ENCODE measurements around the gene MTO1. TPM values are rescaled to one million over a fixed set of nuclear protein-coding genes. Genes with fewer than 3 reads are reported as not detected.

Gene MTO1
- 100 to 1,000 TPM in 1 of 4 donors, 10 to 100 TPM in 3; 29.2 to 115 (median 43.0) TPM for total RNA-seq

GRCh38 chr6:73461537-73462350, at the start of gene MTO1:
Gene MTO1, plus strand, starts transcription at chr6:73461737. Its CDS starts 118 bp downstream, at chr6:73461855.
- Histone ChIP-seq H3K36me3 (peaks cover 0 to 17% (median 0%) of the 10 kb centered on the region in 3 donors), H3K27me3 (no peaks in the 10 kb centered on the region), H3K9me3 (no peaks in the 10 kb centered on the region), H3K4me1 (peaks cover 0 to 12% (median 7%) of the 10 kb centered on the region in 4 donors), H3K27ac (peak within 1 kb of the TSS; percentile 89 to 97 (median 94)), H3K4me3 (peak within 1 kb of the TSS; percentile 68 to 95 (median 84))
- DNase-seq, result peak; percentile 90 to 96 (median 91)
- peak; percentile 53 to 70 for TF ChIP-seq POLR2A (IDR thresholded peaks at IDR 0.05)
- no peak for TF ChIP-seq CTCF (IDR thresholded peaks at IDR 0.05)

- Histone ChIP-seq H3K27ac (no peak overlapping the region), H3K4me3 (no peak overlapping the region), H3K36me3 (no peaks in the 10 kb centered on the region), H3K4me1 (no peaks in the 10 kb centered on the region), H3K27me3 (no peaks in the 10 kb centered on the region), H3K9me3 (no peaks in the 10 kb centered on the region)
- DNase-seq, result no peak
- no peak for TF ChIP-seq CTCF (IDR thresholded peaks at IDR 0.05)
These were observed 48.4 kb upstream of the MTO1 start for GRCh38 chr6:73413102-73413501.

GRCh38 chr6:73418081-73418741, 43.3 kb upstream of the MTO1 start:
- DNase-seq, result no peak
- Histone ChIP-seq H3K27ac (no peak overlapping the region), H3K36me3 (no peaks in the 10 kb centered on the region), H3K9me3 (no peaks in the 10 kb centered on the region), H3K27me3 (no peaks in the 10 kb centered on the region), H3K4me3 (no peak overlapping the region), H3K4me1 (no peaks in the 10 kb centered on the region)
- TF ChIP-seq POLR2A (IDR thresholded peaks at IDR 0.05) (no peak), CTCF (IDR thresholded peaks at IDR 0.05) (no peak)

- DNase-seq, result no peak
- no peaks in the 10 kb centered on the region for H3K9me3 ChIP-seq
- no peak overlapping the region for H3K4me3 ChIP-seq
- H3K36me3 ChIP-seq, result peaks cover 0 to 4% (median 0%) of the 10 kb centered on the region in 3 donors
- H3K27ac ChIP-seq, result peak overlapping the region in 1 of 4 donors; percentile 58
- no peaks in the 10 kb centered on the region for H3K4me1 ChIP-seq
- H3K27me3 ChIP-seq, result no peaks in the 10 kb centered on the region
- TF ChIP-seq CTCF (IDR thresholded peaks at IDR 0.05), result no peak
These were observed 40.0 kb upstream of the MTO1 start for GRCh38 chr6:73421534-73421933.

- TF ChIP-seq CTCF (IDR thresholded peaks at IDR 0.05), result no peak
- TF ChIP-seq POLR2A (IDR thresholded peaks at IDR 0.05), result no peak
- no peaks in the 10 kb centered on the region for H3K27me3 ChIP-seq
- H3K36me3 ChIP-seq, result peaks cover 0 to 28% (median 0%) of the 10 kb centered on the region in 3 donors
- no peaks in the 10 kb centered on the region for H3K4me1 ChIP-seq
- no peaks in the 10 kb centered on the region for H3K9me3 ChIP-seq
- no peak for DNase-seq
- no peak overlapping the region for H3K4me3 ChIP-seq
- no peak overlapping the region for H3K27ac ChIP-seq
These were observed 26.3 kb upstream of the MTO1 start for GRCh38 chr6:73435236-73435635.
